G401.6 (cell line): ENCODE measurements around the gene WNK2.
"Not testable (repeated sequence)": the region's sequence is repeated elsewhere in the genome, so short reads cannot be mapped to it uniquely, and the experiment has no call there.

Experiments used
- FAIRE-seq: peaks from 2 replicates; lab custom pipeline; 2012; peaks lifted over from hg19 to GRCh38; lab: Jason Lieb, UNC

The WNK2 gene

DNA sequence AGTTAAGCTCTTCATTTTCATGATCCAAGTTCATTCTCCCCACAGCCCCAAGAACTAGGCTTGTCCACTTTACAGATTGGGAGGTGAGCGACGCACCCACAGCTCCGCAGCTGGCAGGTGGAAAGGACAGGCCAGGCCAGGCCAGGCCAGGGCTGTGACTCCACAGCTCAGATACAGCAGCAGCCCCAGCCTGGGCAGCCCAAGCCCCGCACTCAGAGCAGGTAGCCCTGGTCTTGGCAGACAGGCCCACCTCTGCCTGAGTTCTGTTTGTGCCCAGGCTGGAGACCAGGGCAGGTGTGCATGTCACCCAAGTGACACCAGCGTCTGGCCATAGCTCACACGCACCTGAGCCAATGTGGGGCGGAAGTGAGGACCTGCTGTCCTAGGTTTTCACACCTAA lies 124.7 kb downstream of the WNK2 start:
- FAIRE-seq = no peak

GRCh38 chr9:93309889-93310425 lies 126.0 kb downstream of the WNK2 start:
- FAIRE-seq = no peak

DNA sequence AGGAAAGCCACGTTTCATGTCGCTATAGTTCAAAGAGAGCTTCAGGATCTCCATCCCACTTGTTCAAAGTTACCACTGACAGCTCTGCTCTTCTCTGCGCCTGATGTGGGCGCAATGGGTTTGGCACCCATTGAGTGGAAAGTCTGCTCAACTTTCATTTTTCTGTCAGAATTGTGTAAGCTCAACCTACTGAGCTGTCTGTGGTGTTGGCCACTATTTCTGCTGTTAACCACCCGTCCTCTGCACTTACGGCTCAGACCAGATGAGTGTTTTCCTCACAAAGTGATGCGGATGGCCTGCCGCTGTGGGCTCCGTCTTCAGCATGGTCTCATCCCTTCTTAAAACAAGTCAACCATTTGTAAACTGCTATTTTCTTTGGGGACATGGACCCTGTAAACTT lies 131.2 kb downstream of the WNK2 start:
- FAIRE-seq = no peak

DNA sequence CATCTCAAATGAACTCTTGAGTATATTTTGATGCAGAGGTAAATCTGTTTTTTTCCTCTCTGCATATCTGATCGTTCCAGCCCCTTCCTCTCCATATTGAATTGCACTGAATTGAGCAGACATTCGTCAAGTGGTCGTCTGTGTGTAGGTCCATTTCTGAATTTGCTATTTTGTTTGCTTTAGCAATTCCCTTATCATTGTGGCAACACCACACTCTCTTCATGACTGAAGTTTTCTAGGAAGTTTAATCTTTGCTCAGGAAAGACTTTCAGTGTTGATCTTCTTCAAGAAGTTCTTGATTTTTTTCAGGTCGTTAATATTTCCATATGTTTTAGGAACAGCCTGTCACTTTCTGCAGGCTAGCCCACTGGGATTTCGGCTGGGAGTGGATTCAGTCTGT lies 132.0 kb downstream of the WNK2 start:
- no peak for FAIRE-seq

DNA sequence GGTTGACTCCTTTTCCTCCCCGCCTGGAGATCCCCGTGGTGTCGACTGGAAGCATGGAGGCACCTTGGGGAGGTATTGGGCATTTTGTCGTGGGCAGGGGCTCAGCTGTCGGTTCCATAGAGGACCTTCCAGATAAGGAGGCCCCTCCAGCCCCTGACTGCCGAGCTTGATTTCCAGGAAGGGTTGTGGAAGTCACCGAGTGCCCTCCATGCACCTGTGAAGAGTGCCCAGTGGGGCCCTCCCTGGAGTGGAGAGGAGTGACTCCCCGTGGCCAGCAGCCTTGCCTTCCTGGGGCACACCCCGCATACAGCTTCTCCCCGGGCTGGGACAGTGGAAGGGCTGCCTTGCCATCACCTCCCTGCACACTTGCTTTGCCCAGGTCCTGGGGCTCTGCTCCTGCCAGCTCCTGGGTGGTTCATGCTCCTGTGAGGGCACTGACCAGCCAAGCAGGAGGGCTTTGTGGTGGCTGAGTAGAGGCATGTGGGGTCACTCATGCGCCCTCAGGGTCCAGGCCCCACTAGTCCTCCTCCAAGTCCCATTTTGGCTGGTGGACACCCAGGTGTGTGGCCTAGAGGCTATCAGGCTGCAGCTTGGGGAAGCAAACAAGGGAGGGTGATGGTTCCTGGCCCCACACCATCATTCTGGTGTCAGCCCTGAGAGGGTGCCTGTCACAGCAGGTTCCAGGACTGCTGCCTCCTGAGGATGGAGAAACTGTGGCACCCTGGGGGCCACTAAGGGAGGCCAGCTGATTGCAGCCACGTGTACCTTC lies 133.0 kb downstream of the WNK2 start:
- no peak for FAIRE-seq

DNA sequence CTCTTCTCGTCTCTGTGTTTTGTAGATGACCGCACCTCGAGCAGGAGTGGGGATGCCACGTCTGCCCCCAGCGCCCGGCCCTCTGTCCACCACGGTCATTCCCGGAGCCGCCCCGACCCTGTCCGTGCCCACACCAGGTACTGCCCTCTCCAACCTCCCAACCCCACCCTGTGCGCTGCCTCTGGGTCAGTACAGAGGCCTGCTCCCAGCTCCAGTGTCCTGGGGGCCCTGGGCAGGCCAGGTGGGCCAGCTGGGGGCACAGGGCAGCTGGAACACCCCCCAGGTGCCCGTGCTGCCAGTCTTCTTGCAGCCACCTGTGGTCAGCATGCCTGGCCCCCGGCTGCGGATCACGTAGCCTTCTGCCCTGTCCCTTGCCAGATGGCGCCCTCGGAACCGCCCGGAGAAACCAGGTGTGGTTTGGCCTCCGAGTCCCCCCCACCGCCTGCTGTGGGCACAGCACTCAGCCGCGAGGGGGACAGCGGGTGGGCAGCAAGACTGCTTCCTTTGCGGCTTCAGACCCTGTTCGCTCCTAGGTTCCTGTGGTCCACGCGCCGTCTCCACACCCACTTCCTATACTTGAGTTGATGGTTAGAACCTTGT lies 133.7 kb downstream of the WNK2 start:
- FAIRE-seq = no peak

DNA sequence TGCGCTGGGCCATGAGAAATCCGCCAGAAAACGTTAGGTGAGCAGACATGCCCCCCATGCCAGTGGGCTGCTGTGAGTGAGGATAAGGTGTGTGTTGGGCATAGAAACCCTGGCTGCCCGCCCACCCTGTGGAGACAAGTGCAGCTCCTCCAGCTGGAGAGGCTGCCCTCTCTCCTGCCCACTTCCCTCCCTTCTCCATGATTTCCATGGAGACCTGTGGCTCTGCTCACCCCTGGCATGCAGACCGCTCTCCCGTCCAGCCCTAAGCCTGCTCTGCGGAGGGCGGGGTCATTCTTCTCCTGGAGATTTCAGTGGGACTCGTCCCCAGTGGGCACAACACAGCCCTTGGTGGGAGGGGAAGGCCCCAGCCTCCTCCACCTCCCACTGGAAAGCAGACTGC lies 134.5 kb downstream of the WNK2 start:
- no peak for FAIRE-seq

GRCh38 chr9:93319301-93319991 lies 135.5 kb downstream of the WNK2 start:
- no peak for FAIRE-seq

GRCh38 chr9:93319992-93320500 lies 136.1 kb downstream of the WNK2 start:
- FAIRE-seq = no peak

GRCh38 chr9:93320591-93321219 lies 136.8 kb downstream of the WNK2 start:
- FAIRE-seq = no peak

GRCh38 chr9:93321220-93321610 lies 137.3 kb downstream of the WNK2 start:
- FAIRE-seq = no peak

DNA sequence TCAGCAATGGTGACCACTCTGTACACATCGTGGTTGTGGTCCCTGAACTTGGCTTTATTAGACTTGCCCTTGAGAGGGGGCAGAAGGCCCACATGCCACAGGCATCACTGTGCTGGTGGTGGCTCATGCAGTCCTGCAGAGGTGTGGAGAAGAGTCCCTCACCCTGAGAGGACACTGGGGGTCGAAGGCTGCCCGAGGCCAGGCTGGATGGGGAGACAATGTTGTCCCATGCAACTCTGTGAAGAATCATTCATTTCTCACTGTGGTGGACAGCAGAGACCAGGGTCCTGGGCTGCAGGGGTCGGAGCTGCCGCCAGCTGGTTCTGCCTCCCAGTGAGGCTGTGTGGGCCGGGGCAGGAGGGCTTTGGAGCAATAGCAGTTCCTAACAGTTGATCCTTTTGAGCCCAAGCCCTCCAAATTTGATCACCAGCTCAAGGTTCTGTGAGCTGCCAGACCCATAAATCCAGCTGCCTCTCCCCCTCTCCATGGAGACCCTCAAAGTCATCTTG lies 139.6 kb downstream of the WNK2 start:
- not testable (repeated sequence) for FAIRE-seq

DNA sequence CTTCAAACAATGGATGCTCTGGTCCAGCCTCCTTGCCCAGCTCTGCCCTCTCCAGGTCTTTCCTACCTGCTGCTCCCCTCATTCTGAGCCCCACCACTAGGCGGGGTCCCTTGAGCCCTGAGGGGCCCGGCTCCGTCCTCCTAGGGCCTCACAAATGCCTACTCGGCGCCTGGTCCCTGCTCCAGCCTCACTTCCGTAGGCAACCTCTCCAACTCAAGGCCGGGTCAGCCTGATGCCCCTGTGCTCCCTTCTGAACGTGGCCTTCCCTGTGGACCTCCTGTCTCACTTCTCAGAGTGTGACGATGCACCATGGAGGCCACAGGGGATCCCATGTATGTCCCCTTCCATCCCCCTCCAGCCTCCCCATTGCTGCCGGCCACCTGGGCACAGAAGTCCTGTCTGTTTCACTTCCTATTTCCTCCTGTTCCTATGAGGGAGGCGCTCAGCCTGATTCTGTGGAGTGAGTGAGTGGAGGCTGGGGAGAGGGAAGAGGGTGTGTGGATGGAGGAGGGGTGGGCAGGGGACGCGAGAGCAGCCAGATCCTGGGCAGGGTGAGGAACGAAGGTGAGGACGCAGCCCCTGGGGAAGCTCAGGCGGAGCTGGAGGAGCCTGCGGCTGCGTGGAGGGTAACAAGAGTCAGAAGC lies 140.4 kb downstream of the WNK2 start:
- FAIRE-seq = no peak

DNA sequence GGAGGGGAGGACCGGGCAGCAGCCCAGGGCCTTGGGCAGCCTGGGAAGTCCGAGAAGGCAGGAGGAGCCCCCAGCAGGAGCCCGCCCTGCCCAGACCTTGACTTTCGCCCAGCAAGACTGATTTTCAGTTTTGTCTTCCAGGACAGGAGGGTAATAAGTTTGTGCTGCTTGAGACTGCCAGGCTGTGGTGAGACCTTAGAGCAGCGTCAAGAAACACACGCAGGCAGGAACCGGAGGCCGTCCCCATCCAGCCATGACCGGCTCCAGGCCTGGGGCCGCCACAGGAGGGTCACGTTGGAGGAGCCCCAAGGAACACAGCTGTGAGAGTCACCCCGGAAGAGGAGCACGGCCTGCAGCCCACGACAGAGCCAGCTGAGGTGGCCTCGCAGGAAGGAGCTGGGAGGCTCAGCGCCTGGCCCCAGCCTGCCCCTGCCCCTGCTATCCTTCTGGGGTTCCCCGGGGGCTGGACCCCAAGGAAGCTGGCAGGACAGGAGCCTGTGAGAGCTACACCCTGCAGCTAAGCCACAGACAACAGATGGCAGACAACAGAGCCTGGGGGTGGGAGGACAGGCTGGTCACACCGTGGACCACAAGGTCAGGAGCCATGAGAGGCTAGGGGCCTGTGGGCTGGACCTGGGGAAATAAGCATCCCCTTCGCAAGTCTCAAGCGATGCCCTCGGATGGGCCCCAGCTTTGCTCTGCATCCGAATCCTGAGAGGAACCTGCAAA lies 141.5 kb downstream of the WNK2 start:
- FAIRE-seq = no peak

- FAIRE-seq = no peak
Measured at GRCh38 chr9:93326056-93326455, 142.1 kb downstream of the WNK2 start.

DNA sequence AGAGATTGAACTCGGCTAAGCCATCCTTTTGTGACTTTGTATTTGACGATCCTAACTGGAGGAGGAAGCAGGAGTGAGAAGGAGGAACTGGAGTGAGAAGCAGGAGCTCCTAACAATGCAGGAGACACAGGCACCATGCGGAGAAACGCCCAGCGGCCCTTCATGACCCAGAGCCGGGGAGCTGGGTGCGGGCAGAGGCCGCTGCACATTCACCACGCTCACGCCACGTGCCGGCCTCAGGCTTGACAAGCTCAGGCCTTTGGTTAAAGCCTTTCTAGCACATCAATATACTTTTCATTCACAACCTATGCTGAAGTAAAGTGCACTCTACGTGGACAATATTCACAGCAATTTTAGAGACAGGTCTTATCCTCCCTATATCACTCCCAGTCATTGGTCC lies 142.7 kb downstream of the WNK2 start:
- FAIRE-seq = no peak

- FAIRE-seq = no peak
Measured at GRCh38 chr9:93329629-93330280, 145.8 kb downstream of the WNK2 start.

DNA sequence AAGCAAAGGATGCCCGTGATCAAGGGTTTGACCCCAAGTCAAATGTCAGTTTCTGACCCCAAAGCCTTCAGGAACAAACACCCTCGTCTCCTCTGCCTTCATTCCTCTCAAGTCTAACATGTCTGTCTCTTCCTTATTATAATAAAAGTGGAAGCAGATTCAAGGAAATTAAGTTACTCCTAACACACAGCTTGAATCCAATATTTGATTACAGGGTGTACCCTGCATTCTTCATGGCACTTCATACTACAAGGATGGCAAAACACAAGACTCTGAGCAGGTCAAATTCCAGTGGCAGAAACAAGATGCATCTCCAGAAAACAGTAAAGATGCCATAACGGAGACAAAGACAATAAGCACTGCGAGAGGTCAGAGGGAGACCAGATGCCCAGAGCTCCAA lies 148.4 kb downstream of the WNK2 start:
- FAIRE-seq = no peak

GRCh38 chr9:93336720-93337119 lies 152.8 kb downstream of the WNK2 start:
- FAIRE-seq = no peak

- FAIRE-seq = not testable (repeated sequence)
Measured at GRCh38 chr9:93338196-93338595, 154.3 kb downstream of the WNK2 start.

DNA sequence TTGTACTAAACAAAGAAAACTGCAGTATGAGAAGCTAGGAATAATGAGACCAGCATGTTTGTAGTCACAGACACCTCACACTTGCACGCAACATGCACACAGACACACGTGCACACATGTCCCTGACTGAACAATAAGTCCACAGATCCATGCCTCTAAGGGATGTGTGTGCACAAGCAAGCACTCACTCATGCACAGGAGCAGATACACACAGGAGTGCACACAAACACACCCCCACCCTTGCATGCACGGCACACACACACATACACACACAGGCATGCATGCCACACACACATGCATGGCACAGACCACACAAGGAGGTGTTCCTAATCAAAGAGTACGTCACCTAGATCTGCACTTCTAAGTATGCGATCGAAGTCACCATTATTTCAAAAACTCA lies 156.2 kb downstream of the WNK2 start:
- FAIRE-seq = no peak
